A549 (cell line): ENCODE results near the gene CLHC1. TPM values are rescaled to one million over a fixed set of nuclear protein-coding genes. Genes with fewer than 3 reads are reported as not detected.

Experiments
- ATAC-seq, 2 experiments: fragments of 200-7000 bp in 1 of 2; fragments of >200 bp in 1 of 2; cut with Nextera tagmentation in 1 of 2; cut with Tn5 transposase in 1 of 2; 3 replicates each; pipeline versions ENCODE4 v1.8.0 to v1.9.1; 2018 to 2020; ENCODE audit warnings: mild to moderate bottlenecking in 1 of 2, moderate library complexity in 1 of 2
- CTCF ChIA-PET: fragments of 300-600 bp; sonication (Branson Sonifier 250); formaldehyde crosslinking; extraction: SDS; loops from one replicate; lab custom pipeline; 2021; ENCODE audit warnings: antibody characterized with exemption, inconsistent platforms; lab: Yijun Ruan, JAX
- POLR2A ChIA-PET: fragments of 350-600 bp; formaldehyde crosslinking; extraction: SDS; loops from one replicate; lab custom pipeline; 2021; ENCODE audit warnings: antibody characterized with exemption, inconsistent platforms; lab: Yijun Ruan, JAX
- DNase-seq, 2 experiments: peaks; one replicate each; pipeline versions ENCODE4 v3.0.0 to v3.0.0-alpha.2; 2011 to 2016; ENCODE audit warnings: low read depth in 1 of 2, low spot score in 1 of 2
- FAIRE-seq: peaks from 2 replicates; lab custom pipeline; 2011; peaks lifted over from hg19 to GRCh38; lab: Jason Lieb, UNC
- H3K27ac ChIP-seq, 2 experiments: fragments of >200 bp; sonication (Bioruptor Twin); formaldehyde crosslinking; 3 replicates each; pipeline ENCODE4 v1.5.1; 2016 to 2017
- H3K4me1 ChIP-seq: fragments of >200 bp; sonication (Bioruptor Twin); formaldehyde crosslinking; 3 replicates; pipeline ENCODE4 v1.6.1; 2016
- H3K4me2 ChIP-seq: fragments of >200 bp; sonication (Bioruptor Twin); formaldehyde crosslinking; 3 replicates; pipeline ENCODE4 v1.6.1; 2016
- H3K4me3 ChIP-seq: fragments of >200 bp; sonication (Bioruptor Twin); formaldehyde crosslinking; 3 replicates; pipeline ENCODE4 v1.5.1; 2016
- H3K9me3 ChIP-seq: fragments of >200 bp; sonication (Bioruptor Twin); formaldehyde crosslinking; 3 replicates; pipeline ENCODE4 v1.6.1; 2016
- CBX8 ChIP-seq: fragments of 200-600 bp; sonication (generic); IDR thresholded peaks from 2 replicates; pipeline ENCODE4 v1.6.1; 2016
- E2F6 ChIP-seq: IDR thresholded peaks from 2 replicates; pipeline ENCODE4 v1.6.1; 2012; ENCODE audit warnings: low read depth, borderline replicate concordance
- EHF ChIP-seq: fragments of 250-450 bp; sonication (Bioruptor Pico); IDR thresholded peaks from 2 replicates; pipeline ENCODE4 v1.5.0; 2020; ENCODE audit warnings: mild to moderate bottlenecking
- EHMT2 ChIP-seq: fragments of 200-600 bp; sonication (generic); IDR thresholded peaks from 2 replicates; pipeline ENCODE4 v1.6.1; 2016; ENCODE audit warnings: antibody characterized with exemption, low read depth, mild to moderate bottlenecking, moderate library complexity
- ELK1 ChIP-seq: fragments of 150-350 bp; IDR thresholded peaks from 2 replicates; pipeline ENCODE4 v1.6.1; 2014; ENCODE audit warnings: low read depth, mild to moderate bottlenecking, low read length
- FOSB ChIP-seq: fragments of 250-450 bp; sonication (Bioruptor Pico); IDR thresholded peaks from 2 replicates; pipeline ENCODE4 v1.5.0; 2020; ENCODE audit warnings: mild to moderate bottlenecking, moderate library complexity
- HDAC2 ChIP-seq: fragments of 200-600 bp; sonication (generic); IDR thresholded peaks from 2 replicates; pipeline ENCODE4 v1.6.1; 2016
- HES2 ChIP-seq: fragments of >200 bp; sonication (Bioruptor Twin); formaldehyde crosslinking; IDR thresholded peaks from 2 replicates; pipeline ENCODE4 v1.6.1; 2016
- HOXB13 ChIP-seq: fragments of 250-450 bp; sonication (Bioruptor Pico); IDR thresholded peaks from 2 replicates; pipeline ENCODE4 v1.5.0; 2020; ENCODE audit warnings: low read depth, mild to moderate bottlenecking, moderate library complexity
- HOXB5 ChIP-seq: fragments of 250-450 bp; sonication (Bioruptor Pico); IDR thresholded peaks from 2 replicates; pipeline ENCODE4 v1.5.0; 2020; ENCODE audit warnings: mild to moderate bottlenecking, moderate library complexity
- JUN ChIP-seq, 2 experiments: fragments of >200 bp; sonication (Bioruptor Twin); formaldehyde crosslinking; IDR thresholded peaks; 2 replicates in 1 of 2; 3 replicates in 1 of 2; pipeline ENCODE4 v1.6.1; 2016 to 2017
- KDM1A ChIP-seq: fragments of 200-600 bp; sonication (generic); IDR thresholded peaks from 2 replicates; pipeline ENCODE4 v1.6.1; 2016; ENCODE audit warnings: low read depth, mild to moderate bottlenecking
- NFE2L2 ChIP-seq: fragments of 150-350 bp; conservative IDR thresholded peaks from 2 replicates; pipeline ENCODE4 v1.6.1; 2014; ENCODE audit warnings: low read length
- NPAS2 ChIP-seq: fragments of 250-450 bp; sonication (Bioruptor Pico); IDR thresholded peaks from 2 replicates; pipeline ENCODE4 v1.8.0; 2022; ENCODE audit warnings: mild to moderate bottlenecking, moderate library complexity, borderline replicate concordance
- PHF8 ChIP-seq: fragments of 200-600 bp; sonication (generic); IDR thresholded peaks from 2 replicates; pipeline ENCODE4 v1.6.1; 2016; ENCODE audit warnings: low read depth, mild to moderate bottlenecking, antibody characterized with exemption, moderate library complexity, borderline replicate concordance
- RAD21 ChIP-seq, 2 experiments: fragments of >200 bp in 1 of 2; sonication (Bioruptor Twin) in 1 of 2; formaldehyde crosslinking in 1 of 2; IDR thresholded peaks in 1 of 2; conservative IDR thresholded peaks in 1 of 2; 2 replicates in 1 of 2; 3 replicates in 1 of 2; pipeline ENCODE4 v1.6.1; 2012 to 2018; ENCODE audit warnings: inconsistent platforms in 1 of 2
- RARB ChIP-seq: fragments of 250-450 bp; sonication (Bioruptor Pico); IDR thresholded peaks from 2 replicates; pipeline ENCODE4 v1.8.0; 2021; ENCODE audit warnings: mild to moderate bottlenecking, moderate library complexity
- USF2 ChIP-seq: fragments of 450-650 bp; IDR thresholded peaks from 2 replicates; pipeline ENCODE4 v1.6.1; 2014; ENCODE audit warnings: antibody characterized with exemption
- ZC3H11A ChIP-seq: fragments of 450-650 bp; IDR thresholded peaks from 2 replicates; pipeline ENCODE4 v1.6.1; 2014; ENCODE audit warnings: antibody characterized with exemption, mild to moderate bottlenecking
- ZNF302 ChIP-seq: fragments of 250-450 bp; sonication (Bioruptor Pico); IDR thresholded peaks from 2 replicates; pipeline ENCODE4 v1.9.0; 2021; ENCODE audit warnings: inconsistent platforms, mild to moderate bottlenecking, moderate library complexity
- WGBS: methylation state at CpG from one replicate; pipeline ENCODE4 v1.1.6; 2017; ENCODE audit errors: missing lambda C conversion rate; 5-methylcytosine and 5-hydroxymethylcytosine counted together
- polyA plus RNA-seq, 4 experiments: library from polyadenylated mRNA; depleted of rRNA in 3 of 4; stranded (reverse); fragments of >200 nt; fragmentation: RNase III in 1 of 4; extraction: RNeasy Plus Mini Kit Qiagen cat#74134 plus additional on column Dnase treatment in 1 of 4; gene quantifications; 2 replicates in 3 of 4; 3 replicates in 1 of 4; pipeline ENCODE4 v1.2.3, GENCODE V29; 2011 to 2017

The CLHC1 gene
- polyA plus RNA-seq, 2 of the 4 experiments (the other 2 are of a cell fraction), result 3.2 to 8.5 TPM

GRCh38 chr2:55137024-55137958 is 94.8 kb downstream of the CLHC1 start:
- CTCF ChIA-PET, result interaction anchor here (0.7 to 1.9 kb wide), 8 partner anchors 7 to 89 kb away, joined by 3 to 7 read pairs (median 4); no protein-coding TSS in a partner anchor
- peaks cover 16% of the 10 kb centered on the region; the same call in 2 of the 3 replicates for H3K4me1 ChIP-seq
- ATAC-seq, result peak in 1 of 2 experiments; percentile 23; a peak in 1 of 6 replicates
- WGBS, result 84% methylated on average over 20 of the region's 23 CpGs
- no peak overlapping the region for H3K4me3 ChIP-seq
- TF ChIP-seq ZNF302 (CRISPR knock-in tag), result no peak
- TF ChIP-seq HDAC2, result no peak
- TF ChIP-seq ZC3H11A, result no peak
- no peak for TF ChIP-seq KDM1A
- no peak for TF ChIP-seq E2F6
- no peak for TF ChIP-seq CBX8
- TF ChIP-seq EHF (CRISPR knock-in tag), result no peak
- TF ChIP-seq HES2, result no peak
- TF ChIP-seq HOXB5 (CRISPR knock-in tag), result no peak
- TF ChIP-seq HOXB13, result no peak
- TF ChIP-seq, all 56 proteins: peak for 0
- Histone ChIP-seq H3K27ac (no peak overlapping the region), H3K4me2 (no peak overlapping the region), H3K9me3 (no peaks in the 10 kb centered on the region)
- POLR2A ChIA-PET, result no interaction called here
- FAIRE-seq (no peak), DNase-seq (no peak)

- ChIA-PET POLR2A (no interaction called here), CTCF (interaction anchor here (0.9 to 1.9 kb wide), 3 partner anchors 8 to 32 kb away, joined by 3 to 7 read pairs (median 4); no protein-coding TSS in a partner anchor)
- Histone ChIP-seq H3K4me1 (0 out of 3 replicates have a peak, but pooled peaks cover 6% of the 10 kb centered on the region), H3K27ac (no peak overlapping the region), H3K4me2 (no peak overlapping the region), H3K4me3 (no peak overlapping the region), H3K9me3 (no peaks in the 10 kb centered on the region)
- FAIRE-seq, result no peak
- no peak for DNase-seq
- TF ChIP-seq NPAS2 (no peak), PHF8 (no peak), HDAC2 (no peak), ELK1 (no peak), NFE2L2 (no peak), CBX8 (no peak), FOSB (CRISPR knock-in tag) (no peak), USF2 (no peak), EHMT2 (no peak), RARB (CRISPR knock-in tag) (no peak), JUN (IDR thresholded peaks at IDR 0.05) (no peak), RAD21 (conservative IDR thresholded peaks at IDR 0.05 in 1 of 2, IDR thresholded peaks at IDR 0.05 in 1 of 2) (no peak), HES2 (no peak), E2F6 (no peak)
- ATAC-seq, result no peak
- 73% methylated on average over 4 of the region's 4 CpGs for WGBS
Observed at GRCh38 chr2:55136138-55136541, 96.0 kb downstream of the CLHC1 start.
